GM12891 (cell line): Measurements from ENCODE around the gene ZNF473.
A peak's percentile ranks its signal among the peaks of the same experiment; 100 is the strongest.
"Not testable (repeated sequence)": the region's sequence is repeated elsewhere in the genome, so short reads cannot be mapped to it uniquely, and the experiment has no call there.

Experiments
- DNase-seq: peaks from one replicate; pipeline ENCODE4 v3.0.0; 2011; ENCODE audit warnings: low spot score; ENCODE audit not compliant: insufficient read length
- FAIRE-seq: peaks from 2 replicates; lab custom pipeline; 2011; peaks lifted over from hg19 to GRCh38; lab: Jason Lieb, UNC
- PAX5 ChIP-seq: IDR thresholded peaks from 2 replicates; pipeline ENCODE4 v1.6.1; 2011; ENCODE audit warnings: low read length, moderate library complexity, mild to moderate bottlenecking; ENCODE audit not compliant: insufficient read depth, severe bottlenecking
- POLR2A ChIP-seq: IDR thresholded peaks from 2 replicates; pipeline ENCODE4 v1.6.1; 2011; ENCODE audit warnings: low read depth, low read length, control low read depth
- POLR2AphosphoS5 ChIP-seq: IDR thresholded peaks from 2 replicates; pipeline ENCODE4 v1.6.1; 2011; ENCODE audit warnings: low read depth, low read length, control low read depth
- POU2F2 ChIP-seq: IDR thresholded peaks from 2 replicates; pipeline ENCODE4 v1.6.1; 2011; ENCODE audit warnings: low read depth, mild to moderate bottlenecking, control low read depth, low read length, moderate library complexity
- SPI1 ChIP-seq: IDR thresholded peaks from 2 replicates; pipeline ENCODE4 v1.6.1; 2011; ENCODE audit warnings: low read depth, low read length, control low read depth
- TAF1 ChIP-seq: IDR thresholded peaks from 2 replicates; pipeline ENCODE4 v1.6.1; 2011; ENCODE audit warnings: low read depth, low read length, control low read depth

ZNF473 gene

GRCh38 chr19:50046649-50047503 is 21.1 kb downstream of the ZNF473 start:
- FAIRE-seq (no peak), DNase-seq (no peak)
- TF ChIP-seq POLR2AphosphoS5 (no peak), POLR2A (no peak), POU2F2 (no peak), PAX5 (no peak), TAF1 (no peak), SPI1 (no peak)

- no peak for DNase-seq
- TF ChIP-seq POLR2AphosphoS5 (no peak), TAF1 (no peak), POLR2A (no peak), SPI1 (no peak), POU2F2 (no peak), PAX5 (no peak)
- no peak for FAIRE-seq
Measured at GRCh38 chr19:50047671-50048070, 21.9 kb downstream of the ZNF473 start.

GRCh38 chr19:50050406-50051227 is 24.8 kb downstream of the ZNF473 start:
- DNase-seq (peak; percentile 56), FAIRE-seq (peak; percentile 55)
- TF ChIP-seq PAX5 (no peak), POLR2AphosphoS5 (no peak), POLR2A (no peak), SPI1 (no peak), POU2F2 (no peak), TAF1 (no peak)

GRCh38 chr19:50051228-50051895 is 25.6 kb downstream of the ZNF473 start:
- not testable (repeated sequence) for FAIRE-seq, DNase-seq

GRCh38 chr19:50051964-50052363 is 26.2 kb downstream of the ZNF473 start:
- DNase-seq (no peak), FAIRE-seq (no peak)
- TF ChIP-seq POU2F2 (no peak), PAX5 (no peak), POLR2AphosphoS5 (no peak), POLR2A (no peak)

GRCh38 chr19:50053119-50053518 is 27.3 kb downstream of the ZNF473 start:
- TF ChIP-seq SPI1 = no peak
- no peak for TF ChIP-seq POLR2A
- no peak for TF ChIP-seq PAX5
- TF ChIP-seq TAF1 = no peak
- no peak for TF ChIP-seq POU2F2
- DNase-seq (no peak), FAIRE-seq (no peak)

GRCh38 chr19:50058425-50058824 is 32.6 kb downstream of the ZNF473 start:
- DNase-seq (no peak), FAIRE-seq (no peak)

GRCh38 chr19:50059045-50059444 is 33.2 kb downstream of the ZNF473 start:
- DNase-seq (no peak), FAIRE-seq (no peak)
- TF ChIP-seq POU2F2 = no peak
- no peak for TF ChIP-seq TAF1
- no peak for TF ChIP-seq POLR2AphosphoS5
- TF ChIP-seq POLR2A = no peak
- TF ChIP-seq SPI1 = no peak
- TF ChIP-seq PAX5 = no peak

More at GRCh38 chr19:50058425-50058824, 32.6 kb downstream of the ZNF473 start:
- TF ChIP-seq SPI1 (no peak), POLR2A (no peak), TAF1 (no peak)

- DNase-seq (no peak), FAIRE-seq (no peak)
- TF ChIP-seq POU2F2 = no peak
- no peak for TF ChIP-seq POLR2A
- no peak for TF ChIP-seq SPI1
- TF ChIP-seq TAF1 = no peak
- no peak for TF ChIP-seq POLR2AphosphoS5
- TF ChIP-seq PAX5 = no peak
Measured at GRCh38 chr19:50060107-50060506, 34.3 kb downstream of the ZNF473 start.

- FAIRE-seq (no peak), DNase-seq (no peak)
- TF ChIP-seq POLR2AphosphoS5 (no peak), POU2F2 (no peak), SPI1 (no peak), POLR2A (no peak), PAX5 (no peak), TAF1 (no peak)
Measured at GRCh38 chr19:50061650-50062049, 35.8 kb downstream of the ZNF473 start.
